GM19025 (cell line): ENCODE measurements around the gene RNPS1.
A peak's percentile ranks its signal among the peaks of the same experiment; 100 is the strongest.

Experiments used
- ATAC-seq: cut with Tn5 transposase; IDR thresholded peaks from one replicate; pipeline ENCODE4 v1.9.1; 2021; ENCODE audit warnings: mild to moderate bottlenecking, low read depth, moderate library complexity; ENCODE audit not compliant: unreplicated experiment

RNPS1 gene

GRCh38 chr16:2267913-2268666, at the start of gene RNPS1:
RNPS1 (minus strand) TSS chr16:2268126; CDS start chr16:2264643, 3,483 bp downstream.
- peak; percentile 66 for ATAC-seq

- ATAC-seq = no peak
Observed at GRCh38 chr16:2317231-2318020, 49.5 kb upstream of the RNPS1 start.

GRCh38 chr16:2308089-2308962, 40.4 kb upstream of the RNPS1 start:
- ATAC-seq = no peak

- ATAC-seq = no peak
Observed at GRCh38 chr16:2299915-2300192, 31.9 kb upstream of the RNPS1 start.

GRCh38 chr16:2299121-2299914, 31.4 kb upstream of the RNPS1 start:
- no peak for ATAC-seq

GRCh38 chr16:2298621-2299020, 30.7 kb upstream of the RNPS1 start:
- ATAC-seq = no peak

GRCh38 chr16:2297506-2297860, 29.6 kb upstream of the RNPS1 start:
- ATAC-seq = no peak

GRCh38 chr16:2296661-2297505, 29.0 kb upstream of the RNPS1 start:
- no peak for ATAC-seq

GRCh38 chr16:2295056-2295798, 27.3 kb upstream of the RNPS1 start:
- ATAC-seq = no peak

GRCh38 chr16:2292221-2292620, 24.3 kb upstream of the RNPS1 start:
- ATAC-seq = no peak

GRCh38 chr16:2289282-2289681, 21.4 kb upstream of the RNPS1 start:
- ATAC-seq = no peak

GRCh38 chr16:2288726-2289125, 20.8 kb upstream of the RNPS1 start:
- ATAC-seq = no peak

- no peak for ATAC-seq
Observed at GRCh38 chr16:2287916-2288547, 20.1 kb upstream of the RNPS1 start.

GRCh38 chr16:2286550-2286949, 18.6 kb upstream of the RNPS1 start:
- ATAC-seq = no peak

- no peak for ATAC-seq
Observed at GRCh38 chr16:2285731-2286191, 17.8 kb upstream of the RNPS1 start.

GRCh38 chr16:2284797-2285576, 17.1 kb upstream of the RNPS1 start:
- ATAC-seq = no peak

- no peak for ATAC-seq
Observed at GRCh38 chr16:2284001-2284770, 16.3 kb upstream of the RNPS1 start.
